HG03097 (cell line): ENCODE results near the gene KCNC4.

Source experiments
- ATAC-seq: cut with Tn5 transposase; IDR thresholded peaks from one replicate; pipeline ENCODE4 v1.9.1; 2021; ENCODE audit not compliant: unreplicated experiment, low FRiP score

Gene KCNC4

GRCh38 chr1:110228381-110228780, 18.3 kb downstream of the KCNC4 start:
- ATAC-seq = no peak

GRCh38 chr1:110228869-110229268, 18.8 kb downstream of the KCNC4 start:
- no peak for ATAC-seq

- no peak for ATAC-seq
These were observed 19.4 kb downstream of the KCNC4 start for GRCh38 chr1:110229348-110230001.

GRCh38 chr1:110230381-110231199, 20.5 kb downstream of the KCNC4 start:
- ATAC-seq = no peak

- no peak for ATAC-seq
These were observed 23.7 kb downstream of the KCNC4 start for GRCh38 chr1:110233861-110234260.

- ATAC-seq = no peak
These were observed 24.6 kb downstream of the KCNC4 start for GRCh38 chr1:110234691-110235090.

GRCh38 chr1:110235181-110235833, 25.2 kb downstream of the KCNC4 start:
- no peak for ATAC-seq

GRCh38 chr1:110235834-110236682, 25.9 kb downstream of the KCNC4 start:
- ATAC-seq = no peak

- no peak for ATAC-seq
These were observed 27.5 kb downstream of the KCNC4 start for GRCh38 chr1:110237386-110238152.

GRCh38 chr1:110239441-110240430, 29.6 kb downstream of the KCNC4 start:
- no peak for ATAC-seq

- ATAC-seq = no peak
These were observed 30.5 kb downstream of the KCNC4 start for GRCh38 chr1:110240476-110241210.

- ATAC-seq = no peak
These were observed 31.4 kb downstream of the KCNC4 start for GRCh38 chr1:110241516-110241915.

GRCh38 chr1:110242062-110242461, 31.9 kb downstream of the KCNC4 start:
- ATAC-seq = no peak

- no peak for ATAC-seq
These were observed 32.6 kb downstream of the KCNC4 start for GRCh38 chr1:110242731-110243130.

GRCh38 chr1:110243146-110243545, 33.0 kb downstream of the KCNC4 start:
- no peak for ATAC-seq

- ATAC-seq = no peak
These were observed 33.5 kb downstream of the KCNC4 start for GRCh38 chr1:110243574-110243973.

GRCh38 chr1:110245876-110246620, 35.9 kb downstream of the KCNC4 start:
- no peak for ATAC-seq
